HG03575 (cell line): ENCODE results near the gene CSF3.
"Not testable (repeated sequence)": the region's sequence is repeated elsewhere in the genome, so short reads cannot be mapped to it uniquely, and the experiment has no call there.

Experiments used
- ATAC-seq: cut with Tn5 transposase; IDR thresholded peaks from one replicate; pipeline ENCODE4 v1.9.1; 2021; ENCODE audit not compliant: unreplicated experiment, insufficient number of reproducible peaks, low FRiP score; ENCODE audit errors: extremely low read depth

The CSF3 gene

GRCh38 chr17:39996162-39996561 lies 19.1 kb upstream of the CSF3 start:
- ATAC-seq: no peak

- no peak for ATAC-seq
Observed at GRCh38 chr17:39996800-39997199, 18.4 kb upstream of the CSF3 start.

GRCh38 chr17:39997543-39997942 lies 17.7 kb upstream of the CSF3 start:
- no peak for ATAC-seq

GRCh38 chr17:39999067-39999466 lies 16.2 kb upstream of the CSF3 start:
- no peak for ATAC-seq

GRCh38 chr17:40000161-40000560 lies 15.1 kb upstream of the CSF3 start:
- ATAC-seq: no peak

GRCh38 chr17:40001335-40001734 lies 13.9 kb upstream of the CSF3 start:
- ATAC-seq: not testable (repeated sequence)

- no peak for ATAC-seq
Observed at GRCh38 chr17:40004072-40004471, 11.2 kb upstream of the CSF3 start.

GRCh38 chr17:40004712-40005111 lies 10.5 kb upstream of the CSF3 start:
- ATAC-seq: no peak

GRCh38 chr17:40005520-40005919 lies 9.7 kb upstream of the CSF3 start:
- no peak for ATAC-seq

GRCh38 chr17:40010946-40011500 lies 4.2 kb upstream of the CSF3 start:
- ATAC-seq: not testable (repeated sequence)

- not testable (repeated sequence) for ATAC-seq
Observed at GRCh38 chr17:40012017-40012647, 3.1 kb upstream of the CSF3 start.

- ATAC-seq: no peak
Observed at GRCh38 chr17:40014375-40014980, 762 bp upstream of the CSF3 start.

- ATAC-seq: no peak
Observed at GRCh38 chr17:40015998-40016985, 1.1 kb downstream of the CSF3 start.

GRCh38 chr17:40017422-40018080 lies 2.3 kb downstream of the CSF3 start:
- no peak for ATAC-seq

GRCh38 chr17:40018211-40019121 lies 3.2 kb downstream of the CSF3 start:
- ATAC-seq: no peak

- ATAC-seq: no peak
Observed at GRCh38 chr17:40019140-40019991, 4.1 kb downstream of the CSF3 start.

- no peak for ATAC-seq
Observed at GRCh38 chr17:40020146-40020545, 4.9 kb downstream of the CSF3 start.
